8988T (cell line): Measurements from ENCODE around the gene FBN1.

Source experiments
- DNase-seq: peaks from one replicate; pipeline ENCODE4 v3.0.0; 2011

Gene FBN1

GRCh38 chr15:48501208-48501607 is 144.3 kb downstream of the FBN1 start:
- no peak for DNase-seq

- no peak for DNase-seq
These were observed 144.9 kb downstream of the FBN1 start for GRCh38 chr15:48500595-48500994.

- no peak for DNase-seq
These were observed 145.5 kb downstream of the FBN1 start for GRCh38 chr15:48499978-48500377.

- DNase-seq = no peak
These were observed 146.7 kb downstream of the FBN1 start for GRCh38 chr15:48498828-48499227.

DNA sequence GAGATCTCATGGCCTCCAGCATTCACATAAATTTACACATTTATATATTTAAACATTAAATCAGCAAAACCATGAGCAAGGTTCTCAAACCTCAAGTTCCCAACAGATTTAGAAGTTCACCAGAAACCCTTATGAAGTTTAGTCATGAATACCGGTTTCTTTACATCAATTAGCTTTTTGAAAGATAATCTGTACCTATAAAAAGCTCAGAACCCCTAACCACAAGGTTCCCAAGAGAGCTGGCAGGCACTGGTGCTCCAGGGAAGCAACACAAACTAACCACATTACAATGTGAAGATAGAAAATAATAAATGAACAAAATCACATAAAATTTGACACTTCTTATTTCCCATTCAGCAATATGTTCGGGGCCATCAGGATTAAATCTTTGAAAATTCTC is 150.9 kb downstream of the FBN1 start:
- no peak for DNase-seq

DNA sequence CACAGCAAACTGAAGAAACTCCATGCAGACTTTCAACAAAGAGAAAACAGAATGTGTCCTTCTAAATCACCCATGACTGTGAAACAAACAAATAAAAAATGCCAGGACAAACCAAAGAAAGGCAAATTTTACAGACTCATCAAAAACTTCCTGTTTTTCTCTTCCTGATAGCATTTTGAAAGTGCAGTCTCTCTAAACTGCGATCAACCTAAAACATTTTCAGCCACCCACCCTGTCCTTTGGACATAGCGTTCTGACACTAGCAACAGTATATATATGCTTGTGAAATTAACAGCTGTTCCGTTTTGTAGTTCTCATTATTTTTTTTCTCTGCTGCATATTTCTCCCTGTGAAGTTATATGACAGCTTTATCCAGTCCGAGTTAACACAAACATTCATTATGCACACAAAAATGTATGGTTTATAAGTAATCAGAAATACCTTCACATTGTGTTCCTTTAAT is 151.7 kb downstream of the FBN1 start:
- DNase-seq = no peak

- no peak for DNase-seq
These were observed 152.3 kb downstream of the FBN1 start for GRCh38 chr15:48493084-48493762.

DNA sequence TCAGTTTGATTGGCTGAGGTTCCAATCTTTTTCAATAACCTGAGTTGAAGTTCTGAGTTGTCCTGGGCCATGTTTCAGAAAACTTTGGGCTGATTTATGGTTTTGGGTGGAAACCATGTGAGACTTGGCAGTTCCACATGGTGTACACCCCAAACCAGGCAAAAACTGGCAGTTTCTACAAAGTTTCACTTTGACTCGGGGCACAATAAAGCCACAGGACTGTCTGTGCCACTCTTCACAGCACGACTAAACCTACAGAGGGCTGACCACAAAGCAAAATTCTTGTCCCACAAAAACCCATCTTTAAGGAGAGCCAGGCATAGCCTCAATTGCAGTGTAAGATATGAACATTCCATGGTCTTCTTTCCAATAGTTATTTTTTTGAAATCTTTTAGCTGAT is 159.3 kb downstream of the FBN1 start:
- DNase-seq = no peak

DNA sequence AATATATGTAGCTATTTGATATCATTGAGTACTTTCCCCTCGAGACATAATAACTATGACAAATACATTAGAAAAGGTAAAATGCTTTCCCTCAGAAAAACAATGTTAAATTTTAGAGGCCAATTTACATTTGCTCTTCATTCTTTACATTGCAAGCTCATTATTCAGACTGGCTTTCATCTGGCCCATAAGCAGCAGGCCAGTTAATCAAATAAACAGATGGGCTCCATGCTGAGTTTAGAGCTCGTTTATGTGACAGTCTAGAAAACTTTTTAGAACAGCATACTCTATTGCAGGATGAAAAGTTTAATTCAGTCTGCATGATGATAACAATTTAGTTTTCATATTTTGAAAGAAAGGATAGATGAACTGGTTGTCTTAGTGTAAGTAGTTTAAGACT is 163.7 kb downstream of the FBN1 start:
- no peak for DNase-seq

GRCh38 chr15:48479751-48480150 is 165.8 kb downstream of the FBN1 start:
- DNase-seq = no peak

- no peak for DNase-seq
These were observed 166.9 kb downstream of the FBN1 start for GRCh38 chr15:48478581-48478980.

- no peak for DNase-seq
These were observed 167.6 kb downstream of the FBN1 start for GRCh38 chr15:48477795-48478360.

DNA sequence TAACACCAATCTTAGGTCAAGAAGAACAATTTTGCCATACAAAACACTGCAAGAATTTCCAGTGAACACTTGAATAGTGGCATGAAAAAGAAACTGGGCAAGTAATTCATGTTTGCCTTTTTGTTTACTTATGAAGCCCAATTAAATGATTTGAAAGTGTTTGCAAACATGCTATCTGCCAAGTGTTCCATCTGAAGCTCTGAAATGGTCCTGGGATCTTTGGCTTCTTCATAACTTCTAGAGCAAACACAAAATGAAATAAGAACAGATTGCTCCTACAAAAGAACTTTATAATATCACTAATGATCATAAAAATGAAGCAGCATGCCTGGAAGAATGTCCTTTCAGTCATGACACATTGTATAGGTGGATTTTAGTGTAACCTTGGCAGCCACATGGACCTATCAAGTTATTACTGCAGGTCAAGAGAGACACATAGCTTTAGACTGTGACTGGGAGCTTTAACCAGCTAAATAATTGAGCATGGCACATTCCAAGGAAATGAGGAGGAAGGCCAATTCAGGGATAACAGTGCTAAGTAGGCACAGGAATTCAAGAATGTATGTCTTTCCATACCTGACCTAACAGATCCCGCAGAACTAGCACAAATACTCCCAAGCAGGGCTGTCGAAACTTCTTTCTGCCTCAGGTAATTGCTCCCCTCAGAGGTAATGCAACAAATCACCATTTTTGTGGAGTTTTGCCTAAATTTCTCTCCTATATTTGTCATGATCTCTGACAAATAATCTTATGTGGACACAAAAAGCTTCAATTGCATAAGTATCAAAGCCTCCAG is 169.7 kb downstream of the FBN1 start:
- no peak for DNase-seq

GRCh38 chr15:48473667-48474066 is 171.8 kb downstream of the FBN1 start:
- no peak for DNase-seq

- no peak for DNase-seq
These were observed 172.8 kb downstream of the FBN1 start for GRCh38 chr15:48472756-48473155.

DNA sequence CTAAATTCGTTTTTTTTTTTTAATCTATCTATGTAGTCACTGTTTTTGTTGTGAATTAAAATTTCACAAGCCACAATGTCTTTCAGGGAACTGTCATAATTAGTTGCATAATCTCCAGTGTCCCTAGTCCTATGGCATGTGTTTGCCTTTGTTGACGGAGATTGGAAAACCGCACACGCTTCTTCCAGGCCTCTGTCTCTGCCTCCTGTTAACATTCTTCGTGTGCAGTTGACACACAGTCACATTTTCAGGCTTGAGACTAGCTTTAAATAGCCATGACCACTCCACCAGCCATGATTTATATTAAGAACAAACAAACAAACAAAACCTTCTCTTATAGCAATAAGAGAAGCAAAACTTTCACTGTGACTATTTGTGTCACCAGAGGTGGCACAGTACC is 174.4 kb downstream of the FBN1 start:
- no peak for DNase-seq

DNA sequence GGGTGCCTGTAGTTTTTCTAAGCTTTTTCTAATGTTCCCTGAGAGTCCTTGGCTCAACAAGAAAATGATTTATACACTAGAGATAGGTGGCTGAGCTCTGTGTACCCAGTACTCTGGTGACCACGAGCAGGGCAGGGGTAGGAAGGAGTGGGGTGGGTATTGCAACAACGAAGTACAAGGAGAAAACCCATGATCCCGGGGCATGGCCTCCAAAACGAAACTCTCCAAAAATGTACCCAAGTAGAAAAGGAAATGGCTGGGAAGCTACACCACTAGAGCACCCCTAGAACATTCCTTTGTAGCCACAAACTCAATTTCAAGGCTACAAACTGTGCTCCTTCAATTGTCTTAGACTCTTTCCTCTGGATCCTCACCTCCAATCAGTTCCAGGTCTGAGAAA is 175.4 kb downstream of the FBN1 start:
- DNase-seq = no peak

DNA sequence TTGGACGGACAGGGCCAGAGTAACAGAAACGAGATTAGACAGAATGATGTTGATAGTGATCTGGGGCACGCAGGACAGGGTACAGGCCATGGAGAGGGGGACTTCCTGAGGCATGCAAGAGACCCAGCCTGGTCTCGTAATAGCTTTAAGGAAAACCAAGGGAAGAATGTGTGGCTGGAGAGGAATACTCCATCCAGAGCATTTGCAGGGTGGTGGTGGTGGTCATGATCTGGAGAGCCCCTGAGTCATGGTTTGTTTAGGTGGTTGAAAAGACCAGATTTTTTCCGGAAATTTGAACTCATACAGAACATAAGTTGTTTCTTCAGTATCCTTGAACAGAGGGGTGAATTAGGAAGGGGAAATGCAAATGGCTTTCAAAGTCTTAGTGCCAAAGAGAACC is 175.8 kb downstream of the FBN1 start:
- no peak for DNase-seq

- DNase-seq = no peak
These were observed 176.2 kb downstream of the FBN1 start for GRCh38 chr15:48469271-48469670.

DNA sequence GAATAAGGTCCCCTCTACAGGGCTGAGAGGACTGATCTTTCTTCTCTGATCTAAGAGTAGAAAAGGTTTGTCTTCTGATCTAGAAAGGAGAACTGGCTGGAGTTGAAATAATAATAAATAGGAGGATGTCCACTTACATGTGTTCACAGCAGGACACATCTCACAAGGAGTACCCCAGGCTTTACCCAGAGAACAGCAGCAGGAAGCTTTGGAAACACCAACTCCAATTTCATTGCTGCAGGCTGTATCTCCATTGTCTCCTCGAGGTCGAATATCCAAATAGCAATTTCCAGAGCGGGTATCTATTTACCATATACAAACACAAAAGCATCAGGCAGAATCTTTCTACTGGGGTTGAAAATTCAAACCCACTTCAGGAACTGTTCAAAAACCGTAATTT is 177.7 kb downstream of the FBN1 start:
- no peak for DNase-seq

DNA sequence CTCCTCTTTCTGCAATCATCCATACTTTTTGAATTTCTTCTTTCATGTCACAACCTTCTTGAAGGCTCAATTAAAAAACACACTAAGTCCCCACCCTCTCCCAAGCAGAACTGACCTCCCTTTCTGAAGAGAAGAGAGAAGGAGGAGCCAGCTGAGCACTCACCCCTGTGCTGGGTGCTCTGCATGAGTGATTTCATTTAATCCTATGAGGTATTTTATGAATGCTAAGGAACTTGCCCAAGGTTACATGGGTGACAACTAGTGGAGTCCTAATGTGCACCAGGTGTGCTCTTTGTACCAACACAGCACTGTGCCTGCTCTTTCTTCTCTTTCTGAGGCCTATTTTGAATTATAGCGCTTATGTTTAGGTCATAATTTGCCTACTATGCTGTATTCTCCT is 178.7 kb downstream of the FBN1 start:
- no peak for DNase-seq

DNA sequence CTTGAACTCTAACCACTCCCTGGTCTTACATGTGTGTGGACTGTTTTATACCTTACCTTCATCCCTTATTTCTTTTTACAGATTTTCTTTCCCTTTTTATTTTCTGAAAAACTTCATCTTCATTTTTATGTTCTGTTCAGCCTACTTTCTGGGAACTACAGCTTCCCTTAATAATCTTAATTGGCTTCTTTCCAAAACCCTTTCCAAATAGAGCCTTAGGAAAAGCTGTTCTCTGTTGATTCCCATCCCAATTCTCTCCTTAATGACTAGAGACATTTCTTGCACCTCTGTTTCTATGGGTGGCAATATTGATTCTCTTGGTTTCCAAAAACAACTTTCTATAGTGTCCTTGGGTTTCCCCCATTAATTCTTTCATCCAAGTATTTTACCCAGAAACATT is 179.4 kb downstream of the FBN1 start:
- DNase-seq = no peak

DNA sequence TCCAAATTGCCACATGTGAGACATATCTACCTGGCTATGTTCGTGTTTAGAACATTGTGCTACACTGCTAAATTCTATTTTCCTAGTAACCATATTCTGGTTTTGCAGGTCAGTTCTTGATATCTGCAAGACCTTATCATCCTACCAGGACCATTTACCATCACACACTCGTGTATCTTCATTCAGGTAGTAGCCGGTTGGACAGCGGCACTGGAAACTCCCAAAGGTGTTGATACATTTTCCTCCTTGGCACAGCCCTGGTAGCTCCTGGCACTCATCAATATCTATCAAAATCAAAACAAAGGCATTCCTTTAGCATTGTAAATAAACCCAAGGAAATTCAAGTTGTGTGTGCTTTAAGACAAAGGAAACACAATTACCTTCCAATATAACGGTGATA is 180.1 kb downstream of the FBN1 start:
- no peak for DNase-seq

DNA sequence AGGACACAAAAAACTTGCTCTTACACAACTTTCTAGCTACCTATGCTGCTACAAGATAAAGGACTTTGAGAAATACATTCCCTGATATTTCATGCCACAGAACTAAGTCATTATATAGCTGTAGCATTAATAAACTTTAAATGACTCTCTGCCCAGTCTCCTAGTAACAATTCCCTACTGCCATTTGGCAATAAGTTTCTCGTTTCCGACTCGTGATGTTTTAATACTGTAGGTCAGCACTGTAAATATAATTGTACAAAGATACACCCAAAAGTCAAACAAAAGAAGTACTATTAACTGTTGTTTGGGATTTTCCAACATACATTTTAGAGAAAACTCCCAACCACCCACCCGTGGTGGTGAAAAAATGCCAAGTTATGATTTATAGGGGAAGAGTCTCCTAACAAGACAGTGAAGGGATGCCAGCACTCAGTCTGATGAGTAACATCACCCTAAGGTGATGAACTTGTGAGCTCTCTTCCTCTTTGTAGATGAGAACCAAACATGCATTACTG is 182.1 kb downstream of the FBN1 start:
- no peak for DNase-seq
